ENCODE results near the gene RRP8.

The RRP8 gene

DNA sequence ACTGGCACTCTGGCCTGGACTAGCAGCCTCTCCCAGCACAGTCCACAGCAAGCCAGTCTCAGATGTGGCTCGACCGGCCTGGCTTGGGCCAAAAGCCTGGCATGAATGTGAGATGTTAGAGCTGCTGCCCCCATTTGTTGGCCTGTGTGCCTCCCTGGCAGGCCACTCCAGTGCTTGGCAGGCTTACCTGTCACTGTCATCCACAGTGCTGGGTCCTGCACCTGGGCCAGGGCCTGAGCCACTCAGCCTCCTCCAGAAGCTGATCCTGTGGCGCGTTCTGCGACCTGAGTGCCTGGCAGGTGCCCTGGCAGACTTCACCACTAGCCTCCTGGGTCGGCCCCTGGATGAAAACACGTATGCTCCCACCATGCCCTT, 36.1 kb downstream of the RRP8 start:
- no peak for DNase-seq (ENCODE audit: low read depth)

DNA sequence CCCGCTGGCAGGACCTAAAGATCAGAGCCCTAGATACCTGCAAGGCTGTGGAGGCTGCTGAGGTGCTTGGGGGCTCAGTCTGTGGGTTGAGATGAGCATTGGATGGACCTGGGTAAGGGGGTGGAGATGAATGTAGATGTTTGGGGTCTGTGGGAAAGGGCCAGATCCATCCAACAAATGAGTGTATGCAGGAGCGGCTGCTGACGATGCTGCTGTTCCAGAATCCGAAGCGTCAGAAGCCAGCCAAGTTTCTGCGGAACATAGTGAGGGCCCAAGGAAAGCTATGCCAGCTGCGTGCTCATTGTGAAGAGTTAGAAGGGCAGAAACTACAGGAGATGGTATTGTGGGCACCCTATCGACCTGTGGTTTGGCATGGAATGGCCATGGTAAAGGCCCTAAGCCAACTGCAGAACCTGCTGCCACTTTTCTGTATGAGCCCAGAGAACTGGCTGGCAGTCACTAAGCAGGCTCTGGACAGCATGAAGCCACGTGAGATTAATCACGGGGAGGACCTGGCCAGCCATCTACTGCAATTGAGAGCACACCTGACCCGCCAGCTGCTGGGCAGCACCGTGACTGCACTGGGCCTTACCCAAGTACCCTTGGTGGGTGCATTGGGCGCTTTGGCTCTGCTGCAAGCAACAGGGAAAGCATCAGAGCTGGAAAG, 36.6 kb downstream of the RRP8 start:
- no peak for DNase-seq (ENCODE audit: low read depth)

DNA sequence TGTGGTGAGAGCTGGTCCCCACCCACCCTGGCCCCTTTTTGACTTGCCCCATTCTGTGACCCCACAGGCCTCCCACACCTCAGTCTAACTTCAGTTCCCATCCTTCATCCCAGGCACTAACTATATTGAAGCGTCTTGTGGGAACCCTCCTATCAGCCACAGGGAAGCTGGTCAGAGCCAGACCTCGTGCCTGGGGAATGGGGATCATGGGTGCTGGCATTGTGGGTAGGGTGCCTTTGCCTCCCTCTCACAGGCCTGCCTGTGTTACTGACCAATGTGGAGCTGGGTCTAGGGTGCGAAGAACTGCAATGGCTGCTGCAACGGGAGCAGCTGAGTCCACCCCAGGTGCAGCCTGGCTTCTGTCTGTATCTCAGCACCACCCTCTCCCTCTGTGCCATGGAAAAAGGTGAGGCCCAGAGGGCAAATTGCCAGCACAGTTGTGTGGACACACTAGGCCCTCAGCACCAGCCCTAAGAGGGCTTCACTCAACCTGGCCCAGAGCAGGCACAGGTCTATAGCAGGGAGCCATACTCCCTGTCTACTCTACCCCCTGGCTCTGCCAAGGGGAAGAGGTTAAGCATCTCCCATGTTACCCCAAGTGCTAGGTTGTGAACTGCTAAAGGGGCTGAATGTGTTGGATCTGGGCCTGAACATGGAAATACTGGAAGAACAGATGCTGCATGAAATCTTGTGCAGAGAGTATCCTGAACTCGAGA, 37.3 kb downstream of the RRP8 start:
- DNase-seq (ENCODE audit: low read depth), result no peak

DNA sequence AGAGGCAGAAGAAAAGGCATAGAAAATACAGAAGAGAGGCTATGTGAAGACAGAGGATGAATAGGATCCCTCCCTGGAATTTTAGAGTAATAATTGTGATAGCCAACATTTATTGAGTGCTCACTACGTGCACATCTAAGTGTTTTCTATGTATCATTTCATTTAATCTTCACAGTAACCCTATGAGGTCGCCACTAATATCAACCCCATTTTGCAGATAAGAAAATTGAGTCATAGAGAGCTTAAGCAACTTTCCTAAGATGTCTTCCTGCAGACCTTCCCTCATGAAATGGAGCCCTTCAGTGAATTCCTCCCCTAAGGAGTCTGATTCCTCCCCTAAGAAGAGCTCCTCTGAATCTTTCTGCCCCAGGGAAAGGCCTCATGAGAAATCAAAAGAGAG, 38.1 kb downstream of the RRP8 start:
- no peak for DNase-seq (ENCODE audit: low read depth)

DNA sequence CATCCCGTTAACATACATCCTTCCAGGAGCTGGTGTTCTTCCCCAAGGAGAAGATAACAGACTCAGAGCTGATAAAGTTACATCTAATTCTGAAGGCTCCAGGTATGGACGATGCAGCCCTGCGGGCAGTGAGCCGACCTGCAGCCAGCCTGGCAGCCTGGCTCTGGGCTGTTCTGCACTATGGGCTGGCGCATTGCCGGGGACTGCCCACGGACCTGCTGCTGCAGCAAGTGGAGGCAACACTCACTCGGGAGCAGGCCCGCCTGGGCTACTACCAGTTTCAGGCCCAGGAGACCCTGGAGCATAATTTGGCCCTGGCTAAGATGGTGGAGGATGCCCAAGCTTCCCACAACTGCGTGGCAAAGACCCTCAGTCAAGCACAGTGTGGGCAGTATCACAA, 39.7 kb downstream of the RRP8 start:
- DNase-seq (ENCODE audit: low read depth), result no peak

DNA sequence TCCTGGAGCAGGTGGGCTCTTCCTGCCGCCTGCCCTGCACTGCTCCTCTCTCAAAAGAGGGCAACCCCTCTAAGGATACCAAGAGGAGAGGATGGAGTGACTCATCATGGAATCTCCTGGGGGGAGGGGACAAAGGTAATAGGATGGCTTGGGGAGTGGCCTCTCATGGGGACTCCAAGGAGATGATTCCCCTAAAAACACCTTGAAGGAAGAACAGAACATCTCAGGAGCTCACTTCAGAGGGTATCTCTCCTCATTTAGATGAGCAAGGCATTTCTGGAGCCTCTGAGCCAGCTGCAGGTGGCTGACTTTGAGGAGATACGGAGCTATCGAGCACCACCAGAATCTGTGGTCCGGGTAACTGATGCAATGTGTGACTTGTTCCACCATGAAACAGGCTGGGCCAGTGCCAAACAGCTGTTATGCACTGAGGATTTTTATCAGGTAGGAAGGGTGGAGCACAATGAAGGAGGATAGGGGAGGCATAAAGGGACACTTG, 40.2 kb downstream of the RRP8 start:
- DNase-seq (ENCODE audit: low read depth), result no peak

DNA sequence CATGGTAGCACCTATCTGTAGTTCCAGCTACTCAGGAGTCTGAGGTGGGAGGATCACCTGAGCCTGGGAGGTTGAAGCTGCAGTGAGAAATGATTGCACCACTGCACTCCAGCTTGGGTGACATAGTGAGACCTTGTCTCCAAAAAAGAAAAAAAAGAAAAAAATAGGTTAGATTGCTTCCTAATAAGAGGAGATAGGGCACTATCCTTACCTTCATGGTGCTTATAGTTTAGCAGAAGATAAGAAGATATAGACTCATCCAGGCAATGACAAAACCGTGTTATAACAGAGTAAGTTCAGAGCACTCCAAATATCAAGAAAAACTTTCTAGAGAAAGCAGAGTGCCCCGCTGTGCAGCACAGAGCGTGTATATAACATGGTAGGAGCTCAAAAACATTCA, 42.1 kb downstream of the RRP8 start:
- DNase-seq (ENCODE audit: low read depth), result no peak

DNA sequence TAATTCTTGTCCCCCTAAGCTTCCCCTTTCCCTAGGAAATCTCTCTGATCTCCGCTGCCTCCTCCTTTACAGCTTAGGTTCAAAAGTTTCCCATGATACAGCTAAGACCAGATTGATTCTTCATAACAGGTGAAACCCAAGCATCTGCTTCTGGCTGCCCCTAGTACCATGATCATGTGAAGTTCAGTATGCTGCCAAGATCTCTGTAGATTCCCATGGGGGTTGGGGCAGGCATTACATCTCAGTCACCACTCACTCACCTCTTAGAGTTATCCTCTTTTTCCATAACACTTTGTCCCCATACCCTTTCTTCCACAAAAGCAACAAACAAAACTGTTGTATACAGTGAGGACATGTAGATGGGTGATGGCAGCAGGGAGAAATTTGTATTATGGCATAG, 44.0 kb downstream of the RRP8 start:
- DNase-seq (ENCODE audit: low read depth), result no peak

DNA sequence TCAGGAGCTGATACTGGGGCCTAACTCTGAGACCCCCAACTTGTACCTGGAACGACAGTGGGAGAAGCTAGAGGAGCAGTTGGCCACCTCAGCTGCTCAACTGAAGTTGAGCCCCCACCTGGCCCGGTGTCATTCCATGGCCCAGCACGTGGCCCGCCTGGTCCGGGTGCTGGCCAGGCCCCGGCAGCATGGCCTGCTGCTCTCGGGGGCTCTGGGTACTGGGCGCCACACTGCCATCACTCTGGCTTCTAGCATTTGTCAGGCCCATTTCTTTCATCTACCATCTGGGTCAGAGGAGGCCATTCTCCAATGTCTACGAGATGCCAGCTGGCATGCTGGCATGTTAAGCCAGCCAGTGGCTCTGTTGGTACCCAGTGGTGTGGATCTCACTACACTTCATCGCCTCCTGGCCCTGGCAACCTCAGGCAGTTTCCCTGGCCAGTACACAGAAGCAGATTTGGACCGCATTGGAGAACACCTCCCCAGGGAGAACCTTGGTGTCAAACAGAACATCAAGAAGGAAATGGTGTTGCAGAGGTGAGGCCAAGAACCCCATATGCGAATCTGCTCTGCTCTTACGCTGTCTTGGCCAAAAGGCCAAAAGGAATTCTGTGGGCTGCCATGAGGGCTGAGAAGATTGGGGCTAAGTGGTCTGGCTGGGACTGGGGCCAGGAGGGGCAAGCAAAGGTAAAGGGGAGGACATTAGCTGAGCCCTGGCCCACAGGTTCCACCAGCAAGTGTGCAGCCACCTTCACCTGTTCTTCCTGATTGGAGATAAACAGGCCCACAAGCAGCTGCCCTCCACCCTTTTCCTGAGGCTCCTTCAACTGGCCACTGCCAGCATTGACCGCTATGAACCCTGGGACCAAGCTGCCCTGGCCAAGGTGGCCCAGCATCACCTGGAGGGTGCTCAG, 45.4 kb downstream of the RRP8 start:
- DNase-seq (ENCODE audit: low read depth), result no peak

DNA sequence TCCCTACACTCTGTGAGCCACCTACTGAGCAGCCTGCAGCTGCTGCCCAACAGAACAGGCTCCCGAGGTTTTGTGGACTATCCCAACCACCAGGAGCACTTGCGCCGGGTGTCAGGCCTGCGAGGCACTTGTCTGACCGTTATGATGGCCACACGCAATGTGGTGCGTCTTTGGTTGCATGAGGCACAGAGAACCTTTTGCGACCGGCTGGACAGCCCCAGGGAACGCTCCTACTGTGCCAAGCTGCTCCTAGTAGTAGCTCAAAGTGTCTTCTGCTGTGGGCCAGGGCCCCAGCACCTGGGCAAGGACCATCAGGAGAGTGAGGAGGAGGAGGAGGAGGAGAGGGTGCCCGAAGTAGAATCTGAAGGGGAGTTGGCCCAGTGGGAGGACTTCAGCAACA, 46.4 kb downstream of the RRP8 start:
- DNase-seq (ENCODE audit: low read depth), result no peak

DNA sequence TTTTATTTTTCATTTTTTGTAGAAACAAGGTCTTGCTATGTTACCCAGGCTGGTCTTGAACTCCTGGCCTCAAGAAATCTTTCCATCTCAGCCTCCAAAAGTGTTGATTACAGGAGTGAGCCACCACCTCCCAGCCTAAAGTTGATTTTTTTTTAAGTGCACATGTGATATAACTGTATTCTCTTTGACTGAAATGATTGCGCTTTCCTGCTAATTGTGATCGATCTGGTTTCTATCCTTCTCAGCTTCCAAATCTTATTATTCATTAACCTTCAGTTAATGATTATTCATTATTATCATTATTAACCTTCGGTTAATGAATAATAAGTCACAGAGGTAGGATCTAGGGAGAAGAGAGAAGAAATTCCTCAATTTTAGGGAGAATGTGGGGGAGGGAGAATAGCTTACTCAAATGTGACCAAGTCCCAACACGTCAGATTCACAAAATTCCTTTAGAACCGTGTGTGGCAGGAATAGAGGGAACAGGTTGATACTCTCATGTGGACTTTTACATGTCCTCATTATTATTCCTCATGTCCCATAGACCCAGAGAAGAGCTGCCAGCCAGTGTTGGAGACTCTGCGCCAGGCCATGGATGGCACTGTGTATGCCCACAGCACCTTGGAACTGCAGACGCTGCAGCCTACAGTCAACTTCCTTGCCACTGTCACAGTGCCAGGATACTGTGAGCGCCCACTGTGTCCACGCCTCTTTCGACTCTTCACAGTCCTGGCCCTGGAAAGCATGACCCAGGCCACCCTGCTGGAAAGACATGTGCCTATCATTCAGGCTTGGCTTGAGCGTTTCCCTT, 47.1 kb downstream of the RRP8 start:
- no peak for DNase-seq (ENCODE audit: low read depth)

DNA sequence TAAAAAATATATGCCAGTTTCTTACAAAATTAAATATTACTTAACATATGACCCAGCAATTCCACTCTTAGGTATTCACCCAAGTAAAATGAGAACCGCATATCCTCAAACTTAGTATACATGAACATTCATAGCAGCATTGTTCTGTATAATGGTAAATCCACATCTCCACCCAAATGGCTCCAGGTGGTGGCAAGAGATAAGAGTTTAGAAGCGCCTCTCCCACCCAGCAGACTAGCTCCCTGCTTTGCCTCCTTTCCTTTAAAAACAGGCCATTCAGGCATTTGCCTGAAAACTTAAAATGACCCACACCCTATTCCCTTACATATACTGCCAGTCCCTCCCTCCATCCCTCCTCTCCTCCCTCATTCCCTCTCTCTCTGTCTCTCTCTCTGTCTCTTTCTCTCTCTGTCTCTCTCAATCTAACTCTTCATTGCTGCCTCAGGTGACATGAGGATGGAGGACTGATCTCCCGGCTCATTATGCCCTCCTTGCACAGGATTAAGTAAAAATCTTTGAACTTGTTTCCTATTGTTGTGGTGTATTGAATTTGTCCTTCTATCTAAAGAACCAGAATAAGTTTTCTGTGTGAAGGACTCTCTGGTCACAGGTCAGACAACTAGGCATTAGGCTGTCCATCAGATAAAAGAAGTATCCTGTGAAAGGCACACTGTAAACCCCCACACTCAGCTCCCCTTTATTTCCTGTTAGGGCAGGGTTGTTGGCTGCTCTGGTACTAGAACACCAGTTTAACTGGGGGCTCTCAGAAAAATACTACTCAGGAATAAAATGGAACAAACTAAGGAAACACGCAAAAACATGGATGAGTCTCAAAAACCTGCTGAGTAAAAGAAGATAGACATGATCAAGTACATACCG, 48.3 kb downstream of the RRP8 start:
- DNase-seq (ENCODE audit: low read depth), result no peak

DNA sequence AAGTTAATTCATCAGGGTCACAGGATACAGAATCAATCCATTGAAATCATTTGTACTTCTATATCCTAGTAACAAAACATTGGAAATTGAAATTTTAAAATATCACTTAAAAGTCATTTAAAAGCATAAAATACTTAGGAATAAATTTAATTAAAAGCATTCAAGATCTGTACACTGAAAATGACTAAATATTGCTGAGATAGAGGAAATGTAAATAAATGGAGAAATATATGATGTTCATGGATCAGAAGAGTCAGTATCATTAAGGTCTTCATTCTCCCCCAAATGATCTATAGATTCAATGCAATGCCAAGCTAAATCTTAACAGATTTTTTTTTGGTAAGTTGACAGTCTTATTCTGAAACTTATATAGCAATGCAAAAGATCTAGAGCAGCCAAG, 49.8 kb downstream of the RRP8 start:
- DNase-seq (ENCODE audit: low read depth), result no peak

DNA sequence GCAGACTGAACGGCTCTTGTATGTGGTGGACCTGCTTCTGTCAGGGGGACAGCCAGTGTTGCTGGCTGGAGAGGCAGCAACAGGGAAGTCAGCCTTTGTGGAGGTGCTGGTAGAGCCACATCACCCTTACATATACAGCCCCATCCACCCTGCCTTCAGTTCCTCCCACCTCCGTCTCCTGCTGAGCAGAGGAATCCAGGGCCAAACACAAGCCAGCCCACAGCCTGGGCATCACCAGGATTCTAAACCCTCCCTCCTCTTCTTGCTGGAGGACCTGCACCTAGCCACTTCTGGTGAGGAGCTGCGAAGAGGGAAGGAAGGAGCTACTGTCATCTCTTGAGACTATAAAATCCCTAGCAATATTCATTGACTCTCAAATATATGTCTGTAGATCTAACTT, 54.8 kb downstream of the RRP8 start:
- DNase-seq (ENCODE audit: low read depth), result no peak

DNA sequence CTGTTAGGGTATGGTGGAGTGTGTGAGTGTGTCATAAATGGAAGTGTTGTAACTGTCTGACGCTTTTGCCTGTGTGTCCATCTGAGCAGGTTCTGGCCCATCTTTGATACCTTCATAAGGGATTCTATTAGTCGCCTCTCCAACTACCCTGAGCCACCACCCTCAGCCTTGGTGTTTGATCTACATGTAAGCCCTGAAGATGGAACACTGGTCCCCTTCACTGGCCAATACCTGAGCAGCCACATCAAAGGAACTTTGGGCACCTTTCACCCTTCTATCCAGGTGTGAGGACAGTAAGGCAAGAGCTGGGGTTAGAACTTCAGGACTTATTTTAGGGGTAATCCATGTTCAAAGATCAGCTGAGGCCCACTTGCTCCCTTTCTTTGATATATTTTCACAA, 55.3 kb downstream of the RRP8 start:
- no peak for DNase-seq (ENCODE audit: low read depth)

DNA sequence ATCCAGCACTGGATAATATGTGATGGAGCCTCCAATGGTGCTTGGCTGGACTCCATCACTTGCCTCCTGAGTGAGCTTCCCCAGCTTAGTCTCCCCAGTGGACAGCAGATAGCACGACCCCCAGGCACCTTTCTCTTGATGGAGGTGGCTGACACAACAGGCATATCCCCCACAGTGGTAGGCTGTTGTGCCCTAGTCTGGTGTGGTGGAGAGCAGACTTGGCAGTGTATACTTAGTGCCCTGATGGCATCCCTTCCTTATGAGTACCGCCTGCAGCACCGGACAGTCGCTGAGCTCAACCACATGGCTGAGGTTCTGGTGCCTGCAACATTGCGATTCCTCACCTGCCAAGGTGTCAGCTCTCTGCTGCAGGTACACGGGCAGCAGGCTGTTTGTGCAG, 56.2 kb downstream of the RRP8 start:
- no peak for DNase-seq (ENCODE audit: low read depth)

DNA sequence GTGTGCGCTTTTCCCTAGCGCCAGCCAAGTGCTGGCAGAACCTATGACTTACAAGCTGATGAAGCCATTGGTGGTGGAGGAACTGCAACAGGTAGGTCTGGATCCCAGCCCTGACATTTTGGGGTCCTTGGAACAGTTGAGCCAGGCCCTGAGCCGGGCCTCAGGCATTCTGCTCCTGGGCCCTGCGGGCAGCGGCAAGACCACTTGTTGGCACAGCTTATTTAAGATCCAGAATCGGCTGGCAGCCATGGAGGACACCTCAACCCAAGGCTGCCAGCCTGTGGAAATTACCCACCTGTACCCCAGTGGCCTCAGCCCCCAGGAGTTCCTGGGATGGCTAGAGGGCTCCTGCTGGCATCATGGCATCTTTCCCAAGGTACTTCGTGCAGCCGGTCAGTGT, 56.7 kb downstream of the RRP8 start:
- DNase-seq (ENCODE audit: low read depth), result no peak

DNA sequence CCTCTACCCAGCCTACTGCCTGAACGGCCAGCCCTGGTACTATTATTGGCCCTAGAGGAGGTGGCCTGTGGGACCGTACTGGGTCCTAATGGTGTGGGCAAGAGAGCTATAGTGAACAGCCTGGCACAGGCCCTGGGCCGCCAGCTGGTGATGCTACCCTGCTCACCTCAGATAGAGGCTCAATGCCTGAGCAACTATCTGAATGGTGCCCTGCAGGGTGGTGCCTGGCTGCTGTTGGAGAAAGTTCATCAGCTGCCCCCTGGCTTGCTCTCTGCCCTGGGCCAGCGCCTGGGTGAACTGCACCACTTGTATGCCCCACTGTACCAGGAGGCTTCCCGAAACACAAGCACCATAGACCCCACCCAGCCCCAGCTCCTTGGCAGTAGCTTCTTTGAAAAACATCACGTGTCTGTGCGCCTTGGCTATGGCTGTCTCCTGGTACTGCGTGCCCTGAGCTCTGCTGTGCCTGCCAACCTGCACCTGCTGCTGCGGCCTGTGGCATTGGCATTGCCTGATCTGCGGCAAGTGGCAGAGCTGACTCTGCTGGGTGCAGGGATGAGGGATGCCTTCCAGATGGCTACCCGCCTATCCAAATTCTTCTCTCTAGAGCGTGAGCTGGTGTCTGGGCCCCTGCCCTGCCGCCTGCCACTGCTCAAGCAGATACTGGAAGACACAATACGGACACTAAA, 57.4 kb downstream of the RRP8 start:
- no peak for DNase-seq (ENCODE audit: low read depth)

Data from activated T-cell treated with anti-CD3 and anti-CD28 coated beads for 24 hours (primary cell).